Measurements from ENCODE around the gene ABHD14A.

DNA sequence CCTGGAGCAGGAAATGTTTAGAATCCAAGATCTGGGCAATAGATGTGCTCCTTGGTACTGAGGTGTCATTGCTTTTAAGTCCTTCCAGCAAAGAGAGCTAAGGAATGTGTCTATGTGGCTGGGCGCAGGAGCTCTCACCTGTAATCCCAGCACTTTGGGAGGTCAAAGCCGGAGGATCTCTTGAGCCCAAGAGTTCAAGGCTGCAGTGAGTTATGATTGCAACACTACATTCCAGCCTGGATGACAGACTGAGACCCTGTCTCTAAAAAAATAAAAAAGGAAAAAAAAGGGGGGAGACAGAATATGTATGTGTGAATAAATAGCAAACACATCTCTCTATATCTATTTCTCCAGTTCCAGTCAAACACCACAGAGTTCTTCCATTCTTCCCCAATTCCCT, 24.0 kb upstream of the ABHD14A start:
- TF ChIP-seq TAF1 (CRISPR knock-in tag; IDR thresholded peaks at IDR 0.05) (no peak), ZBTB7B (CRISPR knock-in tag; IDR thresholded peaks at IDR 0.05) (no peak), CREB1 (IDR thresholded peaks at IDR 0.05) (no peak), CREB1 (CRISPR knock-in tag; IDR thresholded peaks at IDR 0.05) (no peak), ZNF10 (CRISPR knock-in tag; IDR thresholded peaks at IDR 0.05; ENCODE audit: borderline replicate concordance, low read depth) (no peak), RFXANK (CRISPR knock-in tag; IDR thresholded peaks at IDR 0.05) (no peak), HDAC2 (CRISPR knock-in tag; IDR thresholded peaks at IDR 0.05) (no peak), ZNF367 (CRISPR knock-in tag; IDR thresholded peaks at IDR 0.05; ENCODE audit: borderline replicate concordance) (no peak), MLLT10 (CRISPR knock-in tag; IDR thresholded peaks at IDR 0.05) (no peak), TCF7L2 (IDR thresholded peaks at IDR 0.05; ENCODE audit: low read depth, low read length) (no peak)
- TF ChIP-seq, protein P1, sequence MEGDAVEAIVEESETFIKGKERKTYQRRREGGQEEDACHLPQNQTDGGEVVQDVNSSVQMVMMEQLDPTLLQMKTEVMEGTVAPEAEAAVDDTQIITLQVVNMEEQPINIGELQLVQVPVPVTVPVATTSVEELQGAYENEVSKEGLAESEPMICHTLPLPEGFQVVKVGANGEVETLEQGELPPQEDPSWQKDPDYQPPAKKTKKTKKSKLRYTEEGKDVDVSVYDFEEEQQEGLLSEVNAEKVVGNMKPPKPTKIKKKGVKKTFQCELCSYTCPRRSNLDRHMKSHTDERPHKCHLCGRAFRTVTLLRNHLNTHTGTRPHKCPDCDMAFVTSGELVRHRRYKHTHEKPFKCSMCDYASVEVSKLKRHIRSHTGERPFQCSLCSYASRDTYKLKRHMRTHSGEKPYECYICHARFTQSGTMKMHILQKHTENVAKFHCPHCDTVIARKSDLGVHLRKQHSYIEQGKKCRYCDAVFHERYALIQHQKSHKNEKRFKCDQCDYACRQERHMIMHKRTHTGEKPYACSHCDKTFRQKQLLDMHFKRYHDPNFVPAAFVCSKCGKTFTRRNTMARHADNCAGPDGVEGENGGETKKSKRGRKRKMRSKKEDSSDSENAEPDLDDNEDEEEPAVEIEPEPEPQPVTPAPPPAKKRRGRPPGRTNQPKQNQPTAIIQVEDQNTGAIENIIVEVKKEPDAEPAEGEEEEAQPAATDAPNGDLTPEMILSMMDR (CRISPR knock-in tag; IDR thresholded peaks at IDR 0.05): no peak

Measured in HepG2 (cell line).